NCI-H1105 treated with DMSO at 0.1 percent for 48 hours (cell line): ENCODE measurements around the gene PBX4.
"Not testable (repeated sequence)": the region's sequence is repeated elsewhere in the genome, so short reads cannot be mapped to it uniquely, and the experiment has no call there.

Experiments
- DNase-seq: peaks from one replicate; lab custom pipeline; 2025; lab: John Stamatoyannopoulos, UW

The PBX4 gene

GRCh38 chr19:19626516-19627472 lies 8.3 kb upstream of the PBX4 start:
- DNase-seq, result no peak

DNA sequence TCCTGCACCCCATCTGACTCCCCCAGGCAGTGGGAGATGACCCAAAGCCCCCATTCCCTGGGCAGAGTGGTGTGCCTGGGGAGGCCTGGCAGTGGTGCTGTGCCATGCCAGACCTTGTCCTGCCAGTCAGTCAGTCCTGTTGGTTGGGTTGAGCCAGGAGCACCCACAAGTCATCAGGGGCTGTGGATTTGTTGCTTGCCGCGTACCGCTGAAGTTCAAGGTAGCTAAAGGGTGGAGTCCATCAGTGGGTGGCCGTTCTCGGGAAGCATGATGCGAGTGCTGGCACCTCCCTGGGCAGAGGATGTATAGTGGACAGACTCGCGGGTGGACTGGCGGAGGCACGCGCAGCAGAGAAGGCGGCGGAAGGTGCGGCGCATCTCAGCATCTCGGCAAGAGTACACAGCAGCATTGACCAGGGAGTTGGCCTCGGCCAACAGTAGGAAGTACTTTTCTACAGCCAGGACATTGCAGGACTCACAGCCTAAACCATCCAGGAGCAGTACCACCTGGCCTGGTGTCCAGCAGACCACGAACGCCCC lies 5.6 kb upstream of the PBX4 start:
- DNase-seq, result no peak

DNA sequence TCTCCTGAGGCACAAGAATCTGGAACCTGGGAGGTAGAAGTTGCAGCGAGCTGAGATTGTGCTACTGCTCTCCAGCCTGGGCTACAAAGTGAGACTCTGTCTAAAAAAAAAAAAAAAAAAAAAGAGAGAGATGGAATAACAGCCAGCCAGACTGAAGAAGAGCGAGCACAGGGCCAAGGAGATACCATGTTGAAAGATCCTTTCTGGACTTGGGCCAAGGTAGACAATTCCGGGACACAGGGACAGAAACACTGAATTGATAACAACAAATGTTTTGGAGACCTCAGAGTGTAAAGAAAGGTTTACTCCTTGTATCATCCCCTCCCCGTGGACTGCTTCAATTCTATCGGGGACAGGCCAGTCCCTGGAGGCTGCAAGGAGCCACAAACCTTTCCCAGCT lies 4.9 kb upstream of the PBX4 start:
- no peak for DNase-seq

DNA sequence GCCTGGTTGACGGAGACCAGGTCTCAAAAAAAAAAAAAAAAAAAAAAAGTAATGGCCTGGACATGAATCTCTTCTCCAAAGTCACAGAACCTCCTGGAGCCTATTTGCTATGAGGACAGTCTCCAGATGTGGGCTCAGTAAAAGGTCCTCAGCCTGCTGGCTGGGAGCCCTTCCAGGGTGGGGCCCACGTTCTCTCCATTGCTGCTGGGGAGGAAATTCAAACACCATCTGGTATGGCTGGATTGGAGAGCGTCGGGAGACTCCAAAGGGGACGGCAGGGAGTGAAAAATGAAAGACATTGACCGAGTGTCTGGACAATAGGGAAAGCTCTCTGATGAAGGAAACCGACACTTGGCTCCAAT lies 1.3 kb upstream of the PBX4 start:
- DNase-seq, result no peak

DNA sequence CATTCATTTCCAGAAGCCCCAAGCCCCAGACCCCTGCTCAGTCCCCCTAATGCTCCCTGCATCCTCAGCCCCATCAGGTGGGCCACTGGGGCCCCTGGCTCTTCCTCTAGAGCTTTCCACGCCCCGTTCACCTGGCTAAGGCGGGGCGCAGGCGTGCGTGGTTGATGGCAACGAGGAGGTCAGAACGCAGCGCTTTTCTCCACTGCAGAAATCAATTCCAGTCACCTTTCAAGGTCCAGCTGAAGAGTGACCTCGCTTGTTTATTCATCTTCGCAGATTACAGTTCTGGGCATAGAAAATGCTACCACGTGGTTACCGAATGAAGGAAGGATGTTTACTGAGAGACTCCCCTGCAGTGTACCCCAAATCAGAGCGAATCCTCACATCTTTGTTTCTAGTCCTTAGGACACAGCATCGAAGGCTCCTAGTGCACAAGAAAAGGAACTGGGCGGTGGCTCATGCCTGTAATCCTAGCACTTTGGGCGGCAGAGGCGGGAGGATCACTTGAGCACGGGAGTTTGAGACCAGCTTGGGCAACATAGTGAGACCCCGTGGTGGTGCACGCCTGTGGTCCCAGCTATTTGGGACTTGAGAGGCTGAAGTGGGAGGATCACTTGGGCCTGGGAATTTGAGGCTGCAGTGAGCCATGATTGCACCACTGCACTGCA lies 828 bp upstream of the PBX4 start:
- no peak for DNase-seq

DNA sequence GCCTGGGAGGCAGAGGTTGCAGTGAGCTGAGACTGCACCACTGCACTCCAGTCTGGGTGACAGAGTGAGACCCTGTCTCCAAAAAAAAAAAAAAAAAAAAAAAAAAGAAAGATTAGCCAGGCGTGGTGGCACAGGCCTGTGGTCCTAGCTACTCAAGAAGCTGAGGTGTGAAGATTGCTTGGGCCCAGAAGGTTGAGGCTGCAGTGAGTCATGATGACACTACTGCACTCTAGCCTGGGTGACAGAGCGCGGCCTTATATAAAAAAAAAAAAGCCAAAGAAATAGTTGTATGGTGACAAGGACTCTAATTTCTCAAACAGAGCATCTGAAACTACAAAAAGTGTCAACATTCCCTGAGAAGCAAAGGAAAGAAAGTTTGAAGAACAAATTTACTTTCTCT lies 3.4 kb downstream of the PBX4 start:
- DNase-seq, result no peak

DNA sequence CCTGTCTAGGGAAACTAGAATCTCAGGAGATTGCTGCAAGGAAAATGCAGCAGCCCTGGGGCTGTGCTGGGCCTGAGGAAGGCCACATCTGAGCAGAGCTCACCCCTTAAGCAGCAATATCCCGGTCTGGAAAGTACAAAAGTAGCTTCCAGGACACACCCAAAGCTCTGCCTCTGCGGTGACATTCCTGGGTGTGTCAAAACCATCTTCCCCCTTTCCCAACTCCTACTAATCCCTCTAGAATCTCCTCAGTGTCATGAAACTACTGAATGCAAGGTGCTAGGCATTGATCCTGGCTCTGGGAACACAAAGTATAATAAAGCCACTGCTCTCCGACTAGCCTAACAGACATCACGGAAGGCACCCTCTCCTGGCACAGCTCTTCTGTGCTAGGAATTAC lies 5.0 kb downstream of the PBX4 start:
- DNase-seq, result no peak

DNA sequence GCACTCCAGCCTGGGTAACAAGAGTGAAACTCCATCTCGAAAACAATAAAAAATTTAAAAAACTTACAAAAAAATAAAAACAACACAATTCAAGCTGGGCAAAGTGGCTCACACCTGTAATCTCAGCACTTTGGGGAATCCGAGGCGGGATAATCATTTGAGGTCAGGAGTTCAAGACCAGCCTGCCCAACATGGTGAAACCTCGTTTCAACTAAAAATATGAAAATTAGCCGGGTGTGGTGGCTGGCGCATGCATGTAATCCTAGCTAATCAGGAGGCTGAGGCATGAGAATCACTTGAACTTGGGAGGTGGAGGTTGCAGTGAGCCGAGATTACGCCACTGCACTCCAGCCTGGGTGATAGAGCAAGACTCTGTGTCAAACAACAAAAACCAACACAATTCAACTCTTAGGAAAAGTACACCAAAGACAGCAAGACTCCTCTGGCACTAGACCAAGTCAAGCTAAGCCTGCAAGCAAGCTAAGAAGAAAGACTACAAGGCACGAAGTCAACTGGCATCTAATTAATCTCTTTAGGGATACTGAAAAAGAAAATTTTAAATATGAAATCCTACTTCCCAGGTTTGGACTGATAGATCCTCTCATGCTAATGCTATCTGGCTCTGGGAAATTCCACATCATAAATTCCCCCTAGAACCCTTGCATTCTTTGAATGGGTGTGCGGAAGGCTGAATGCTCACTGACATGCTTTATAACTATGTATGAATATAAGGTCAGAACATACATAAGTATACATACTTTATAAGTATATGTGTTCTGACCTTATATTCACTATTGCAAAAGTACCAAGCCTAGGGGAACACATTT lies 7.9 kb downstream of the PBX4 start:
- DNase-seq, result no peak

- DNase-seq, result not testable (repeated sequence)
Observed at GRCh38 chr19:19606686-19607085, 11.8 kb downstream of the PBX4 start.

GRCh38 chr19:19606021-19606420 lies 12.5 kb downstream of the PBX4 start:
- no peak for DNase-seq

DNA sequence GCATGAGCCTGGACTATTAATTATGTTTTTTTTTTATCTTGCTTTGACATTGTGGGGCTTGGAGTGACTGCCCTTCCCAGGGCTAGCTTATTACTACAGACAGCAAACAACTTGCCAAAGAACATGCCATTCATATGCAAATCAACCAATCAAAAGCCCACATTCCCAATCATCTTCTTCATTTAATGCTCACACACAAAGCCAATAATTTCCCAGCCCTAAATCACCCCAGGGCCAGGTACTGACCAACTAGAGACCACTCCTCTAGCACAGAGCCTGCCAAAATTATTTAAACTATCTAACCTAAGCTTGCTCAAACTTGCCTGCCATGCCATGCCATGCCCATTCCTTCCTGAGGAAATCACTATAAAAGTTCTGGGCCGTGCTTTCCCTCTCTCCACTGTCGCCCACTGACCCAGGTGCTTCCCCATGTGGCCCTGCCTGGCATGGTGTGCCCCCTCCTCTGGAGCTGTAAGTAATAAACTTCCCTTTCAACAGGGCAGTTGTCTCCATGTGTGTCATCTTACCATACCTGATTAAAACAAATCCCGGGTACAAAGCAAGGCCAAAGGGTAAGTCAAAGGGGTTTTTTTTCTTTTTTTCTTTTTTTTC lies 15.7 kb downstream of the PBX4 start:
- DNase-seq, result peak; percentile 39

DNA sequence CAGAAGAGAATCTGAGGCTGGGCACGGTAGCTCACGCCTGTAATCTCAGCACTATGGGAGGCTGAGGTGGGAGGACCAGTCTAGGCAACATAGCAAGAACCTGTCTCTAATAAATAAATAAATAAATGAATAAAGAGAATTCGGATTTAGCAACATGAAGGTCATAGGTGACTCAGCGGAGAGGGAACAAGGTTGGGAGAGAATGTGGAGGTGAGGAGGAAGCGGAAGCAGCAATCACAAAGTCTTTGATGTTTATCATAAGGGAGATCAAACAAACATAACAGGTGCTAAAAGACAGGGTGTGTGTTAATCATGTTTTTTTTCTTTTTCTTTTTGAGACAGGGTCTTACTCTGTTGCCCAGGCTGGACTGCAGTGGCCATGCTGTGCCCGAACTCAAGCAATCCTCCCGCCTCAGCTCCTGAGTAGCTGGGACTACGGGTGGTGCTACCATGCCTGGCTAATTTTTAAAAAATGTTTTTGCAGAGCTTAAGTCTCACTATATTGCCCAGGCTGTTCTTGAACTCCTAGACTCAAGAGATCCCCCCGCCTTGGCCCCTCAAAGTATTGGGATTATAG lies 16.3 kb downstream of the PBX4 start:
- no peak for DNase-seq

GRCh38 chr19:19600793-19601330 lies 17.6 kb downstream of the PBX4 start:
- DNase-seq, result no peak

DNA sequence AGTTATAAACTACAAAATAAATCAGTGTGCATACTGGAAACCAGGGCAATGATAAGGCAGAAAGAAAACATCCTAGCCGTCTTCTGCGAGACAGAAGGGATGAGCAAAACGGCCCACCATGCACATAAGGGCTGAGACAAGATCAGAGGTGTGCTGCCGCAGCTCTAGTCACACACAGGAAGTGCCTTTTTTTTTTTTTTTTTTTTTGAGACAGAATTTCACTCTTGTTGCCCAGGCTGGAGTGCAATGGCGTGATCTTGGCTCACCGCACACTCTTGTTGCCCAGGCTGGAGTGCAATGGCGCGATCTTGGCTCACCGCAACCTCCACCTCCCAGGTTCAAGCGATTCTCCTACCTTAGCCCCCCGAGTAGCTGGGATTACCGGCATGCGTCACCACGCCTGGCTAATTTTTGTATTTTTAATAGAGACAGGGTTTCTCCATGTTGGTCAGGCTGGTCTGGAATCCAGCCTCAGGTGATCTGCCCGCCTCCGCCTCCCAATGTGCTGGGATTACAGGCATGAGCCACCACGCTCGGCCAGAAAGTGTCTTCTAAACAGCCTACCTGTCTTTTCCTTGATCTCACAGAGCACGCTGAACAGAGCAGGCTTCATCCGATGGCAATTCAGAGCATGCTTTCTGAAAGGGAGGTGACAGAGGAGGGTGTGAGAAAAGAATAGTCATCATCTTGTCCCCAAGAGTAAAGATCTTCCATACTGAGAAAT lies 19.6 kb downstream of the PBX4 start:
- not testable (repeated sequence) for DNase-seq

- no peak for DNase-seq
Observed at GRCh38 chr19:19597809-19598306, 20.6 kb downstream of the PBX4 start.

DNA sequence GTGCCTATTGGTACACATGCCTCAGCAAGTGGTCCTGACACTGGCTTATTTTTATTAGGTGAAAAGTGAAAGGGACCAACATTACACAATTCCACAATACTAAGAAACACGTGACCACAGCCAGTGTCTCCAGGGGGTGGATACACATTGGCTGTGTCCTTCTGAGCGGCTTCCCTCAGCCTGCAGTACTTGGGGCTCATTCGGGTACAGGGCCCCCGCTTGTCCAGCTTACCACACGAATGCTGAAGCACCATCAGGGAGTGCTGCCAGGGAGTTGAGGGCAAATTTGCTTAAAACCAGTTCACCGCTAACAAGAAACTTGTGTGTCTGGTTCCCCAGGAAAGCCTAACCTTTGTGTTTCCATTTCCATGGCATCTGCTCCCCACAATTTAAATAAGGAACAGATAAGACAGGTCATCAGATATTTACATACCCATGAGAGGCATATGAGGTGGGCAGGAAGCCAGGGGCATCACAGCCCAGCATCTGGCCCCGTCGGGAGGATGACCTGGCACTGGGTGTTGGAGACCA lies 23.3 kb downstream of the PBX4 start:
- no peak for DNase-seq

GRCh38 chr19:19594381-19594780 lies 24.1 kb downstream of the PBX4 start:
- no peak for DNase-seq

DNA sequence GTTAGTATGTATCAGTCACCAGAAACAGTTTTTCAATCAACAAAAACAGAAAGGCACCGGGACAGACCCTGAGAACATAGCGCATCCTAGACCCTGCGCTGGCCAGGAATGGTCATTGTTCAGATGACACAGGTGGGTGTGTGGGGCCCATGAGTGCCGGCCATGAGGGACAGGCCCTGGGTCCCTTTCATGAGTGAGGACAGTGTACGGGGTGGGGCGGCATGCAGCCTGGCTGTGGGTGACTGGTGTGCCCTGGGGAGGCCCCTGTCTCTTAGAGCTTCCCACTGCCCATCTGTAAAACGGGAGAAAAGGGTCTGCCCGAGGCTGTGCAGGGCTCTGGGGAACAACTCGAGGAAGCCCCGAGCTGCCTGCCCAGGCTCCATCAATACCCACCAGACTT lies 25.8 kb downstream of the PBX4 start:
- no peak for DNase-seq

DNA sequence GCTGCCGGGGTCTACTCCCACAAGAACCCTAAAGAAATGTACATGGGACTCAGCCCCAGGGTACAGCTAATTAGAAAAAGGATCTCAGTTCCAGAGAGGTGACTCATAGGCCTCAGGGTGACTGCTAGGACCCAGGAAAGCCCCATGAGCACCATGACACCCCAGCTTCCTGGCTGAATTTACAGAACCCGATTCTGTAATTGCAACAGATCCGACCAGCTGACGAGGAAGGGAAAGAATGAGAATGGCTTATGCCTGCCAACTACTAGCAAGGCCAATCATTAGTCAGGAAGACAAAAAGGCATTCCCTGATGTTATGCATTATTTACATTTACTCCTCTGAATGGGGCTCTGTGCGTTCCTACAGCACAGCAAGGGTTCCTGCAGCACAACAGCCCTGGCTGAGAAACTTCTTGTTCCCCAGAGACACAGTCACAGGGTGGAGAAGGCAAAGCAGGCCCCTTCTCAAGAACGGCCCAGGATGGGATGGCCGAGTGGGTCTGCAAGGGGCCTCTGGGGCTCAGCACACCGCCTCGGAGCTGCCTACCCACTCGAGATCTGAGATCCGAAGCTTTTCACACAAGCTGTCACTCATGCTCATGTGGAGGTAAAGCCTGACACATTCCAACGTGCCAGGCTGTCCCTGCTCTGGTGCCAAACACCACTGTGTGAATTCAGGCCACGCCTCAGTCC lies 27.2 kb downstream of the PBX4 start:
- DNase-seq, result no peak
